ENCODE measurements around the gene SNX1.

GRCh38 chr15:64152507-64153387 is 57.0 kb downstream of the SNX1 start:
- TF ChIP-seq CTCF (conservative IDR thresholded peaks at IDR 0.05 in 1 of 2, IDR thresholded peaks at IDR 0.05 in 1 of 2; ENCODE audit: low read depth in 1 of 2, low read length in 2 of 2) (no peak), EZH2 (IDR thresholded peaks at IDR 0.05; ENCODE audit: low read length, missing control alignments) (no peak)
